ENCODE measurements around the gene PIP4K2A. TPM values are rescaled to one million over a fixed set of nuclear protein-coding genes. Genes with fewer than 3 reads are reported as not detected.
A peak's percentile ranks its signal among the peaks of the same experiment; 100 is the strongest.
"Not testable (repeated sequence)": the region's sequence is repeated elsewhere in the genome, so short reads cannot be mapped to it uniquely, and the experiment has no call there.

The PIP4K2A gene
- total RNA-seq, 2 experiments from 2014 or later, result 107 to 108 TPM

- peaks cover 91% of the 10 kb centered on the region for H3K4me1 Mint-ChIP-seq (ENCODE audit: low read depth)
- H3K36me3 Mint-ChIP-seq; H3K9me3 Mint-ChIP-seq; DNase-seq; H3K4me3 Mint-ChIP-seq; intact Hi-C loops (cut with micrococcal nuclease); H3K27me3 Mint-ChIP-seq: not testable (repeated sequence)
- ChIA-PET POLR2A (interaction anchor here (0.7 to 3.1 kb wide), 4 partner anchors 9 to 60 kb away, joined by 3 to 30 read pairs (median 3); no protein-coding TSS in a partner anchor), CTCF (interaction anchor here (0.6 to 1.6 kb wide), 5 partner anchors 18 to 37 kb away, joined by 3 to 7 read pairs (median 3); no protein-coding TSS in a partner anchor)
- H3K27ac Mint-ChIP-seq, result peak overlapping the region; percentile 95
Measured at GRCh38 chr10:22692119-22692518, 22.3 kb downstream of the PIP4K2A start.

GRCh38 chr10:22690614-22691431 lies 23.6 kb downstream of the PIP4K2A start:
- Mint-ChIP-seq H3K9me3 (no peaks in the 10 kb centered on the region), H3K27me3 (no peaks in the 10 kb centered on the region), H3K36me3 (peaks cover 8% of the 10 kb centered on the region), H3K4me1 (ENCODE audit: low read depth) (peaks cover 91% of the 10 kb centered on the region), H3K27ac (peak overlapping the region; percentile 54), H3K4me3 (no peak overlapping the region)
- ChIA-PET CTCF (interaction anchor here (0.6 to 1.5 kb wide), 4 partner anchors 19 to 35 kb away, joined by 3 to 4 read pairs (median 3); no protein-coding TSS in a partner anchor), POLR2A (interaction anchor here (1.1 to 1.6 kb wide), 2 partner anchors 10 to 23 kb away, joined by 3 read pairs; no protein-coding TSS in a partner anchor)
- no peak for DNase-seq
- intact Hi-C loops (cut with micrococcal nuclease), result no loop called here

- intact Hi-C loops (cut with micrococcal nuclease), result no loop called here
Measured at GRCh38 chr10:22690158-22690557, 24.2 kb downstream of the PIP4K2A start.

GRCh38 chr10:22686347-22686746 lies 28.0 kb downstream of the PIP4K2A start:
- intact Hi-C loops (cut with micrococcal nuclease), result loop anchor here (10.0 kb wide), 3 partner anchors 252 to 442 kb away; no protein-coding TSS in a partner anchor
- Mint-ChIP-seq H3K4me3 (no peak overlapping the region), H3K4me1 (ENCODE audit: low read depth) (peaks cover 90% of the 10 kb centered on the region), H3K27me3 (no peaks in the 10 kb centered on the region), H3K36me3 (peaks cover 1% of the 10 kb centered on the region), H3K27ac (no peak overlapping the region), H3K9me3 (no peaks in the 10 kb centered on the region)
- ChIA-PET CTCF (interaction anchor here (1.1 kb wide), 1 partner anchor 27 kb away, joined by 3 read pairs; no protein-coding TSS in a partner anchor), POLR2A (no interaction called here)
- DNase-seq, result no peak

More at GRCh38 chr10:22690158-22690557, 24.2 kb downstream of the PIP4K2A start:
- Mint-ChIP-seq H3K4me1 (ENCODE audit: low read depth) (peaks cover 91% of the 10 kb centered on the region), H3K27ac (no peak overlapping the region), H3K27me3 (no peaks in the 10 kb centered on the region), H3K4me3 (no peak overlapping the region), H3K9me3 (no peaks in the 10 kb centered on the region), H3K36me3 (peaks cover 8% of the 10 kb centered on the region)
- POLR2A ChIA-PET, result no interaction called here
- DNase-seq, result no peak
- CTCF ChIA-PET, result no interaction called here

GRCh38 chr10:22685926-22686325 lies 28.5 kb downstream of the PIP4K2A start:
- H3K27me3 Mint-ChIP-seq, result no peaks in the 10 kb centered on the region
- POLR2A ChIA-PET, result no interaction called here
- no peak overlapping the region for H3K4me3 Mint-ChIP-seq
- no peak for DNase-seq
- intact Hi-C loops (cut with micrococcal nuclease), result loop anchor here (10.0 kb wide), 3 partner anchors 251 to 441 kb away; no protein-coding TSS in a partner anchor
- H3K27ac Mint-ChIP-seq, result no peak overlapping the region
- H3K4me1 Mint-ChIP-seq (ENCODE audit: low read depth), result peaks cover 90% of the 10 kb centered on the region
- CTCF ChIA-PET, result interaction anchor here (1.1 kb wide), 1 partner anchor 28 kb away, joined by 3 read pairs; no protein-coding TSS in a partner anchor
- H3K9me3 Mint-ChIP-seq, result no peaks in the 10 kb centered on the region
- H3K36me3 Mint-ChIP-seq, result peaks cover 1% of the 10 kb centered on the region

GRCh38 chr10:22684699-22685098 lies 29.7 kb downstream of the PIP4K2A start:
- ChIA-PET POLR2A (interaction anchor here (4.1 kb wide), 2 partner anchors 8 to 28 kb away, joined by 30 to 39 read pairs; partner anchors contain the start of gene PIP4K2A), CTCF (no interaction called here)
- no peaks in the 10 kb centered on the region for H3K27me3 Mint-ChIP-seq
- intact Hi-C loops (cut with micrococcal nuclease), result loop anchor here (5.0 to 10.0 kb wide), 4 partner anchors 250 to 440 kb away; partner anchors contain the start of gene COMMD3
- no peak overlapping the region for H3K4me3 Mint-ChIP-seq
- no peaks in the 10 kb centered on the region for H3K9me3 Mint-ChIP-seq
- H3K27ac Mint-ChIP-seq, result peak overlapping the region; percentile 40
- H3K36me3 Mint-ChIP-seq, result peaks cover 1% of the 10 kb centered on the region
- H3K4me1 Mint-ChIP-seq (ENCODE audit: low read depth), result peaks cover 89% of the 10 kb centered on the region
- no peak for DNase-seq

- Mint-ChIP-seq H3K27ac (peak overlapping the region; percentile 99), H3K36me3 (peaks cover 1% of the 10 kb centered on the region), H3K4me1 (ENCODE audit: low read depth) (peaks cover 86% of the 10 kb centered on the region), H3K4me3 (peak overlapping the region; percentile 66), H3K27me3 (no peaks in the 10 kb centered on the region), H3K9me3 (no peaks in the 10 kb centered on the region)
- CTCF ChIA-PET, result interaction anchor here (0.6 to 1.8 kb wide), 5 partner anchors 29 to 132 kb away, joined by 3 to 7 read pairs (median 3); no protein-coding TSS in a partner anchor
- POLR2A ChIA-PET, result interaction anchor here (0.6 to 4.1 kb wide), 14 partner anchors 10 to 83 kb away, joined by 3 to 39 read pairs (median 10); partner anchors contain the start of gene PIP4K2A
- no peak for DNase-seq
- intact Hi-C loops (cut with micrococcal nuclease), result loop anchor here (1.0 to 10.0 kb wide), 7 partner anchors 10 to 438 kb away; partner anchors contain the start of gene COMMD3
Measured at GRCh38 chr10:22683140-22683389, 31.3 kb downstream of the PIP4K2A start.

- CTCF ChIA-PET, result interaction anchor here (0.6 to 2.0 kb wide), 12 partner anchors 13 to 307 kb away, joined by 3 to 8 read pairs (median 5); no protein-coding TSS in a partner anchor
- Mint-ChIP-seq H3K4me3 (peak overlapping the region; percentile 66), H3K27ac (peak overlapping the region; percentile 99), H3K36me3 (peaks cover 1% of the 10 kb centered on the region), H3K27me3 (no peaks in the 10 kb centered on the region), H3K9me3 (no peaks in the 10 kb centered on the region), H3K4me1 (ENCODE audit: low read depth) (peaks cover 87% of the 10 kb centered on the region)
- peak; percentile 74 for DNase-seq
- intact Hi-C loops (cut with micrococcal nuclease), result loop anchor here (1.0 to 10.0 kb wide), 11 partner anchors 11 to 438 kb away; partner anchors contain the start of gene COMMD3
- POLR2A ChIA-PET, result interaction anchor here (1.0 to 4.1 kb wide), 14 partner anchors 10 to 70 kb away, joined by 3 to 39 read pairs (median 12); partner anchors contain the start of gene PIP4K2A
Measured at GRCh38 chr10:22682237-22683139, 31.9 kb downstream of the PIP4K2A start.

- Mint-ChIP-seq H3K27me3 (no peaks in the 10 kb centered on the region), H3K9me3 (no peaks in the 10 kb centered on the region), H3K27ac (peak overlapping the region; percentile 99), H3K4me3 (peak overlapping the region; percentile 65), H3K4me1 (ENCODE audit: low read depth) (peaks cover 88% of the 10 kb centered on the region), H3K36me3 (no peaks in the 10 kb centered on the region)
- POLR2A ChIA-PET, result interaction anchor here (1.0 to 4.1 kb wide), 12 partner anchors 9 to 57 kb away, joined by 3 to 39 read pairs (median 12); partner anchors contain the start of gene PIP4K2A
- CTCF ChIA-PET, result interaction anchor here (0.7 to 2.0 kb wide), 9 partner anchors 8 to 308 kb away, joined by 3 to 8 read pairs (median 5); no protein-coding TSS in a partner anchor
- intact Hi-C loops (cut with micrococcal nuclease), result loop anchor here (1.0 to 10.0 kb wide), 9 partner anchors 12 to 437 kb away; partner anchors contain the start of gene COMMD3
- DNase-seq, result peak; percentile 74
Measured at GRCh38 chr10:22681783-22682183, 32.6 kb downstream of the PIP4K2A start.

- intact Hi-C loops (cut with micrococcal nuclease), result loop anchor here (1.0 to 10.0 kb wide), 5 partner anchors 12 to 436 kb away; partner anchors contain the start of gene COMMD3
- H3K36me3 Mint-ChIP-seq, result no peaks in the 10 kb centered on the region
- H3K9me3 Mint-ChIP-seq, result no peaks in the 10 kb centered on the region
- H3K4me1 Mint-ChIP-seq (ENCODE audit: low read depth), result peaks cover 91% of the 10 kb centered on the region
- H3K4me3 Mint-ChIP-seq, result peak overlapping the region; percentile 12
- H3K27me3 Mint-ChIP-seq, result no peaks in the 10 kb centered on the region
- CTCF ChIA-PET, result interaction anchor here (0.7 to 2.0 kb wide), 9 partner anchors 7 to 308 kb away, joined by 3 to 8 read pairs (median 5); no protein-coding TSS in a partner anchor
- H3K27ac Mint-ChIP-seq, result peak overlapping the region; percentile 79
- no peak for DNase-seq
- POLR2A ChIA-PET, result interaction anchor here (1.0 to 4.1 kb wide), 11 partner anchors 9 to 57 kb away, joined by 3 to 39 read pairs (median 15); partner anchors contain the start of gene PIP4K2A
Measured at GRCh38 chr10:22681301-22681700, 33.1 kb downstream of the PIP4K2A start.

- Mint-ChIP-seq H3K36me3 (peaks cover 1% of the 10 kb centered on the region), H3K4me3 (no peak overlapping the region), H3K9me3 (no peaks in the 10 kb centered on the region), H3K27ac (peak overlapping the region; percentile 62), H3K27me3 (no peaks in the 10 kb centered on the region), H3K4me1 (ENCODE audit: low read depth) (peaks cover 92% of the 10 kb centered on the region)
- DNase-seq, result no peak
- ChIA-PET CTCF (interaction anchor here (1.3 to 2.6 kb wide), 2 partner anchors 17 to 106 kb away, joined by 3 to 8 read pairs; no protein-coding TSS in a partner anchor), POLR2A (no interaction called here)
- intact Hi-C loops (cut with micrococcal nuclease), result loop anchor here (5.0 to 10.0 kb wide), 4 partner anchors 245 to 435 kb away; partner anchors contain the start of gene COMMD3
Measured at GRCh38 chr10:22679608-22680007, 34.8 kb downstream of the PIP4K2A start.
